ENCODE results near the gene PLAAT5. TPM values are rescaled to one million over a fixed set of nuclear protein-coding genes. Genes with fewer than 3 reads are reported as not detected.

PLAAT5 gene
- total and polyA plus RNA-seq, 8 donors: 0.49 to 4.6 (median 1.1) TPM

- Histone ChIP-seq H3K36me3 (no peaks in the 10 kb centered on the region), H3K4me3 (no peak overlapping the region), H3K4me1 (no peaks in the 10 kb centered on the region), H3K27me3 (no peaks in the 10 kb centered on the region), H3K9me3 (peaks cover 0 to 14% of the 10 kb centered on the region in 2 donors), H3K27ac (no peak overlapping the region)
- no peak for DNase-seq
- intact Hi-C loops (cut with DNase I): no loop called here
- ATAC-seq: no peak
- TF ChIP-seq CTCF (IDR thresholded peaks at IDR 0.05): no peak
Observed at GRCh38 chr11:63520606-63521170, 29.7 kb upstream of the PLAAT5 start.

- H3K4me1 ChIP-seq: no peaks in the 10 kb centered on the region
- intact Hi-C loops (cut with DNase I): no loop called here
- no peak overlapping the region for H3K4me3 ChIP-seq
- H3K36me3 ChIP-seq: peaks cover 0 to 6% of the 10 kb centered on the region in 2 donors
- H3K27ac ChIP-seq: no peak overlapping the region
- no peak for TF ChIP-seq CTCF (IDR thresholded peaks at IDR 0.05)
- DNase-seq (no peak), ATAC-seq (no peak)
- H3K9me3 ChIP-seq: peaks cover 0 to 3% of the 10 kb centered on the region in 2 donors
- no peaks in the 10 kb centered on the region for H3K27me3 ChIP-seq
Observed at GRCh38 chr11:63518548-63518947, 27.6 kb upstream of the PLAAT5 start.

GRCh38 chr11:63517156-63517555 is 26.2 kb upstream of the PLAAT5 start:
- intact Hi-C loops (cut with DNase I): no loop called here

GRCh38 chr11:63516109-63516508 is 25.1 kb upstream of the PLAAT5 start:
- ATAC-seq: no peak
- Histone ChIP-seq H3K4me1 (no peaks in the 10 kb centered on the region), H3K9me3 (no peaks in the 10 kb centered on the region), H3K27me3 (no peaks in the 10 kb centered on the region), H3K36me3 (peaks cover 0 to 7% of the 10 kb centered on the region in 2 donors), H3K27ac (no peak overlapping the region), H3K4me3 (no peak overlapping the region)
- TF ChIP-seq CTCF (IDR thresholded peaks at IDR 0.05): no peak
- intact Hi-C loops (cut with DNase I): no loop called here
- no peak for DNase-seq

More at GRCh38 chr11:63517156-63517555, 26.2 kb upstream of the PLAAT5 start:
- H3K4me1 ChIP-seq: no peaks in the 10 kb centered on the region
- no peak for ATAC-seq
- H3K4me3 ChIP-seq: no peak overlapping the region
- no peaks in the 10 kb centered on the region for H3K9me3 ChIP-seq
- no peak for TF ChIP-seq CTCF (IDR thresholded peaks at IDR 0.05)
- peaks cover 0 to 6% of the 10 kb centered on the region in 2 donors for H3K36me3 ChIP-seq
- H3K27me3 ChIP-seq: no peaks in the 10 kb centered on the region
- H3K27ac ChIP-seq: no peak overlapping the region
- DNase-seq: no peak

GRCh38 chr11:63512816-63513215 is 21.8 kb upstream of the PLAAT5 start:
- no peak overlapping the region for H3K4me3 ChIP-seq
- H3K4me1 ChIP-seq: peaks cover 0 to 5% of the 10 kb centered on the region in 2 donors
- no peak overlapping the region for H3K27ac ChIP-seq
- no peaks in the 10 kb centered on the region for H3K27me3 ChIP-seq
- intact Hi-C loops (cut with DNase I): no loop called here
- no peak for TF ChIP-seq CTCF (IDR thresholded peaks at IDR 0.05)
- ATAC-seq: no peak
- DNase-seq: no peak
- H3K36me3 ChIP-seq: peaks cover 0 to 10% of the 10 kb centered on the region in 2 donors
- no peaks in the 10 kb centered on the region for H3K9me3 ChIP-seq
